Endothelial cell (in vitro differentiated cells): Measurements from ENCODE around the gene AUTS2. TPM values are rescaled to one million over a fixed set of nuclear protein-coding genes. Genes with fewer than 3 reads are reported as not detected.

Experiments used
- DNase-seq: peaks from one replicate; pipeline ENCODE4 v3.0.0; 2021; ENCODE audit warnings: low spot score
- H3K27ac Mint-ChIP-seq: one replicate; pipeline ENCODE4 v1.8.0; 2021; ENCODE audit warnings: mixed read lengths, inconsistent platforms; ENCODE audit not compliant: unreplicated experiment
- H3K27me3 Mint-ChIP-seq: one replicate; pipeline ENCODE4 v1.8.0; 2021; ENCODE audit warnings: mild to moderate bottlenecking, moderate library complexity, mixed read lengths, inconsistent platforms; ENCODE audit not compliant: unreplicated experiment
- H3K36me3 Mint-ChIP-seq: one replicate; pipeline ENCODE4 v1.8.0; 2021; ENCODE audit warnings: mild to moderate bottlenecking, low read depth, mixed read lengths, inconsistent platforms; ENCODE audit not compliant: unreplicated experiment
- H3K4me1 Mint-ChIP-seq: one replicate; pipeline ENCODE4 v1.8.0; 2021; ENCODE audit warnings: mild to moderate bottlenecking, mixed read lengths, inconsistent platforms; ENCODE audit not compliant: unreplicated experiment
- H3K4me3 Mint-ChIP-seq: one replicate; pipeline ENCODE4 v1.8.0; 2021; ENCODE audit warnings: mild to moderate bottlenecking, mixed read lengths, inconsistent platforms; ENCODE audit not compliant: unreplicated experiment
- H3K9me3 Mint-ChIP-seq: one replicate; pipeline ENCODE4 v1.8.0; 2021; ENCODE audit warnings: mixed read lengths, inconsistent platforms; ENCODE audit not compliant: unreplicated experiment
- CTCF ChIP-seq: fragments of 200-600 bp; sonication (generic); IDR thresholded peaks from one replicate; pipeline ENCODE4 v1.5.0; 2021; ENCODE audit warnings: antibody characterized with exemption; ENCODE audit not compliant: unreplicated experiment
- total RNA-seq: library from RNA; stranded (reverse); fragmentation: NEBNext Ultra II Directional; extraction: Animal tissue kit (Norgen Biotek cat#: 25700); gene quantifications from one replicate; pipeline ENCODE4 v1.2.1, GENCODE V29; 2021; ENCODE audit not compliant: unreplicated experiment

The AUTS2 gene
- total RNA-seq, 1 donor from 2014 or later = 103 TPM

- Mint-ChIP-seq H3K4me1 (peaks cover 41% of the 10 kb centered on the region), H3K27ac (no peak overlapping the region), H3K27me3 (no peaks in the 10 kb centered on the region), H3K4me3 (no peak overlapping the region), H3K36me3 (no peaks in the 10 kb centered on the region), H3K9me3 (no peaks in the 10 kb centered on the region)
- TF ChIP-seq CTCF = no peak
- no peak for DNase-seq
These were observed 34.0 kb downstream of the AUTS2 start for GRCh38 chr7:69632280-69632679.

GRCh38 chr7:69633122-69633831, 35.0 kb downstream of the AUTS2 start:
- TF ChIP-seq CTCF = no peak
- Mint-ChIP-seq H3K36me3 (no peaks in the 10 kb centered on the region), H3K4me3 (no peak overlapping the region), H3K27me3 (no peaks in the 10 kb centered on the region), H3K9me3 (no peaks in the 10 kb centered on the region), H3K27ac (no peak overlapping the region), H3K4me1 (peaks cover 32% of the 10 kb centered on the region)
- no peak for DNase-seq

GRCh38 chr7:69635555-69636185, 37.4 kb downstream of the AUTS2 start:
- peaks cover 17% of the 10 kb centered on the region for H3K4me1 Mint-ChIP-seq
- no peak for DNase-seq
- H3K9me3 Mint-ChIP-seq = no peaks in the 10 kb centered on the region
- TF ChIP-seq CTCF = no peak
- no peaks in the 10 kb centered on the region for H3K36me3 Mint-ChIP-seq
- H3K27me3 Mint-ChIP-seq = no peaks in the 10 kb centered on the region
- no peak overlapping the region for H3K4me3 Mint-ChIP-seq
- no peak overlapping the region for H3K27ac Mint-ChIP-seq

GRCh38 chr7:69638674-69639073, 40.4 kb downstream of the AUTS2 start:
- H3K4me3 Mint-ChIP-seq = no peak overlapping the region
- H3K27me3 Mint-ChIP-seq = no peaks in the 10 kb centered on the region
- H3K36me3 Mint-ChIP-seq = no peaks in the 10 kb centered on the region
- H3K9me3 Mint-ChIP-seq = no peaks in the 10 kb centered on the region
- no peak for TF ChIP-seq CTCF
- H3K27ac Mint-ChIP-seq = no peak overlapping the region
- DNase-seq = no peak
- peaks cover 24% of the 10 kb centered on the region for H3K4me1 Mint-ChIP-seq

GRCh38 chr7:69640216-69640615, 41.9 kb downstream of the AUTS2 start:
- no peaks in the 10 kb centered on the region for H3K9me3 Mint-ChIP-seq
- TF ChIP-seq CTCF = no peak
- no peaks in the 10 kb centered on the region for H3K36me3 Mint-ChIP-seq
- H3K27ac Mint-ChIP-seq = no peak overlapping the region
- peaks cover 33% of the 10 kb centered on the region for H3K4me1 Mint-ChIP-seq
- no peak overlapping the region for H3K4me3 Mint-ChIP-seq
- DNase-seq = no peak
- H3K27me3 Mint-ChIP-seq = peaks cover under 1% of the 10 kb centered on the region
